NOMO-1 treated with DMSO at 0.1 percent for 48 hours (cell line): ENCODE measurements around the gene NUP155.
A peak's percentile ranks its signal among the peaks of the same experiment; 100 is the strongest.
"Not testable (repeated sequence)": the region's sequence is repeated elsewhere in the genome, so short reads cannot be mapped to it uniquely, and the experiment has no call there.

Source experiments
- DNase-seq: peaks from one replicate; lab custom pipeline; 2025; ENCODE audit not compliant: unreplicated experiment; lab: John Stamatoyannopoulos, UW

The NUP155 gene

DNA sequence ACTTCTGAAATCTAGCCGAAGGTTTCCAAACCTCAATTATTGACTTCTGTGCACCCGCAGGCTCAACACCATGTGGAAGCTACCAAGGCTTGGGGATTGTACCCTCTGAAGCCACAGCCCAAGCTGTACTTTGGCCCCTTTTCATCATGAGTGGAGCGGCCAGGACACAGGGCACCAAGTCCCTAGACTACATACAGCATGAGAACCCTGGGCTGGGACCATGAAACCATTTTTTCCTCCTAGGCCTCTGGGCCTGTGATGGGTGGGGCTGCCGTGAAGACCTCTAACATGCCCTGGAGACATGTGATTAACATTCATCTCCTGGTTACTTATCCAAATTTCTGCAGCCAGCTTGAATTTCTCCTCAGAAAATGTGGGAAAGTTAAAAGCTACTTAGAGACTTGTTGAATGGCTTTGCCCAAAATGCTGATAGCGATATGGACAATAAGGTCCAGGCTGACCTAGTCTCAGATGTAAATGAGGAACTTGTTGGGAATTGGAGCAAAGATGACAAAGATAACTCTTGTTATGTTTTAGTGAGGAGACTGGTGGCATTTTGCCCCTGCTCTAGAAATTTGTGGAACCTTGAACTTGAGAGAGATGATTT lies 87.6 kb downstream of the NUP155 start:
- no peak for DNase-seq

DNA sequence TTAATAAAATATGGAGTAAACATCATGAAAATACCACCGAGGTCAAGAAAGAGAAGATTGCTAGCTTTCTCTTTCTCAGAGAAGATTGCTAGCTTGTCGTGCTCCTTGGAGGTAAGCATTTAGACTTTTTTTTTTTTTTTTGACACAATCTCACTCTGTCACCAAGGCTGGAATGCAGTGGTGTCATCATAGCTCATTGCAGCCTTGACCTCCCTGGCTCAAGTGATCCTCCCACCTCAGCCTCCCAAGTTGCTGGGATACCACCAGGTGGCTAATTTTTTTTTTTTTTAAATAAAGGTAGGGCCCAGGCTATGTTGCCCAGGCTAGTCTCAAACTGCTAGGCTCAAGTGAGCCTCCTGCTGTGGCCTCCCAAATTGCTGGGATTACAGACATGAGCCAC lies 95.4 kb downstream of the NUP155 start:
- DNase-seq, result no peak

DNA sequence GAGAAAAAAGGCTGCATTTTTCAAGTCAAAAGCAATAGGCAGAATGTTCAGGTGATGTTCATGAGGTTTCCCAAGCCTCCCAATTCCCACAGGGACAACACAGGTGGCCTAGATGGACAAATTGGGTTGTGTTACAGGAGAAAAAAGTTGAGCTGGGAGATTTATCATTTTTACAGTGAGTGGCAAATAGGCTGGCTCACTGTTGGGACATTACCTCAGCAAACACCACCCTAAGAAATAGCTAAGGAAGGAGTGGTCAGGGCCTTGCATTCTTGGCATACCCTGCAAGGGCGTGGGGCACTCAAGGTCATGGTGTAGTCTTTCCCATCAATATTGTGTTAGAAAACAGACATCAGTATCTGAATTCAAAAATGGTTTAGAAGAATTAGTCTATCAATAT lies 98.4 kb downstream of the NUP155 start:
- DNase-seq, result no peak

DNA sequence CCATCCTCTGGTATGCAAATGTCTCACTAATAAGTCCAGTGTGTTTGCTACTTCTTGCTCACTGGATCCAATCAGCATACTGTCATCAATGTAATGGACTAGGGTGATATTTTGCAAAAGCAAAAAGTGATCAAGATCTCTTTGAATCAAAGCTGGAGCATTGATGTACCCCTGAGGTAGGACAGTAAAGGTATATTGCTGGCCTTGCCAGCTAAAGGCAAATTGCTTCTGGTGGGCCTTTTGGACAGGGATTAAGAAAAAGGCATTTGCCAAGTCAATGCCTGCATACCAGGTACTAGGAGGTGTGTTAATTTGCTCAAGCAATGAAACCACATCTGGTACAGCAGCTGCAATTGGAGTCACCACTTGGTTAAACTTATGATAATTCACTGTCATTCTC lies 102.8 kb downstream of the NUP155 start:
- not testable (repeated sequence) for DNase-seq

DNA sequence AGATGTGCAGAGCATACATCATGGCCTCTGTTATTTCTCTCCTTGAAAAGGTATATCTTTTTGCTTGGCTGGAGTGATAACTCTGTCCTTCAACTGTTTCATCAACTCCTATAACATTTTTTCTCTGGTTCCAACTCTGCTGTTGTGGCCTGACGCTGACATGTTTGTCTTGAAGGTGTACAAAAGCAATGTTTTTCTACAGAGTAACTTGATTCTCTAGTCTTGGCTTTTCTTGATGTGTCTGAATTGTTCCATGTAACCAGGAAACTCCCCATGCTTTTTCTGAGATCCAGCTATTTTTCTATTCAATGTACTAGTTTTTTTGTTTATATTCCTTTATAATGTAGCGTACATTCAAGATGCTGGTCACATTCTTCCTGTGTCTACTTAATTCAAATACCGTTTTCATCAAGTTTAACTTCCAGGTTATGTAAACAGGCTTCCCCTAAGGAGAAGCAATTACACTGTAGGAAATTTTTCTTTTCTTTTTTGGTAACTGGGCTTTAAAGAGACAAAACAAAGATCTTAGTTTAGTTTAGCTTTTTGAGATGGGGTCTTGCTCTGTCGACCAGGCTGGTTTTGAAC lies 115.0 kb downstream of the NUP155 start:
- DNase-seq, result no peak

DNA sequence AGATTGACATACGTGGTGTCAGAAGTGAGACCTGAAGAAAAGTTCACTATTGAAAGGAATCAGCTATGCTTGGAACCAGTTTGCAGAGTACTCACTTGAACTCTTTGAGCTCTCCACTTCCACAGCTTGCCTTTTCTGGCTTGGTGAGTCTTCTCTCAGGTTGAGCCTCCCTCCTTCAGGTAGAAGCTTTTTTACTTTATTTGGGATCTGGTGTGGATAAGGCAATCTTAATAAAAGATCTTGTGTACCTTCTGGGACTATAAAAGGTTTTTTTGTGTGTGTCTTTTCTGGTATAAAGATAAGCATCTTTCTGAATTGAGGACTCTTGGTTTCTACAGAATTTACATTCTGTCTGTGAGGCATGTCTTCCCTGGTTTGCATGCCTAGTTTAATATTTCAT lies 116.3 kb downstream of the NUP155 start:
- DNase-seq, result no peak

DNA sequence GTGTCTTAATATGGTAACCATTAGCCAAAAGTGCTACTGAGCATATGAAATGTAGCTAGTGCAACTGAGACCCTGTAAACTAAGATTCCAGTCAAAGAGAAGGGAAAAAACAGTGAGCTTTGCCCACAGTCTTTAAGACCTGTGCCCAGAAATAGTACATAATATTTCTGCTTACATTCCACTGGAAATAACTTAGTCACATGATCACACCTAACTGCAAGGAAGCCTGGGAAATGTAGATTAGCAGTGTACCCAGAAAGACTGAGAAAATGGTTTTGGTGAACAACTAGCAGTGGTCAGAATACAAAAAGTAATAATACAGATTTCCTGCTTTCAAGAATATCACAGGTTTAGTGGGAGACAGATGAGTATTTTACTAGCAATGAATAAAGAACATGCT lies 119.2 kb downstream of the NUP155 start:
- no peak for DNase-seq

DNA sequence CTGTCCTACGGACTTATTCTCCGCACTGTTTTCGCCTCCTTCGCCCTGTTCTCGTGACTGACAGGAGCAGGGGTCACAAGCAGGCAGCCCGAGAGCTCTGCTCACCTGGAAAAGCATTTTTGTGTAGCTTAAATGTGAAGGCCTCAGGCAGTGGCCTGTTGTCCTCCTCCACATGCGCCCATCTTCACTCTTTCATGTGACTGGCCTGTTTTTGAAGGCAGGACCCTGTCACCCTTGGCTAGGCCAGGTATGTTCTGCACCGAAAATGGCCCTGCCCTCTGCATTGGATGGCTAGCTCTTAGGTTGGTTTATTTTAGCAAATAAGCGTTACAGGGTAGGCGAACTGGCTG lies 121.1 kb downstream of the NUP155 start:
- no peak for DNase-seq

DNA sequence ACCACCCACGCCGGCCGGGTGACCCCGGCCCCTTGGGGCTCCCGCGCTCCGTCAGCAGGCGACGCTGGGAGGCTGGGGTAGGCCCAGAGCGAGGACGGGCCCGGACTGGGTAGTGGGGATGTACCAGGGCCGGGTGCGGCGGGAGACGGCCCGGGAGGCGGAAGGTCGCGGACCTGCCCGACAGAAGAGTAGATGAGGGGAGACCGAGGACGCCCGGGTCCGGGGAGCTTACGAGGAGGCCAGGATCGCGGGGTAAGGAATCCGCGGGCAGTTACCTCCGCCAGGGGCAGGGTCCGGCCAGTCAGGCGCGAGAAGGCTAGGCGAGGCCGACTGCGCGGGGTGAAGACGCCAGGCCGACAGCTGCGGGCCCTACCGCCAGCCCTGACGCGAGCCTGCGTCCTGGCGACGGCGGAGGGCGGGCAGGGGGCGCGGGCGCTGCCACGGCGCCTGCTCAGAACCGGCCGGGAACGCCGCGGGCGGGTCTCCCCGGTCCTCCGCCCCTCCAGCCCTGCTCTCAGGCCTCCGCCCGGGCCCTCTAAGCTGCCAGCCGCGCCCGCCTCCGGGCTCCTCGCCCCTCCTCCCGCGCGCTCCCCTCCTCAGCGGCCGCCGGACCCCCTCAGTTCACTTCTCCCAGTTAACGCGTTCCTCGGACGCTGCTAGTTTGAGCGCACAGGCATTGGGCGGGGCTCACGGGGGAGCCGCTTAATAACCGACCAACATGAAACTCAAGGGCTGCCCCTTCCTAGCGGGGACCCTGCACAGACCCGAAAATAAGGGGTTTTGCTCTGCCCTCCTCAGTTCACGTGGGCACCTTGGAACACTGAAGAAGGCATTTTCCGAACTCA lies 121.7 kb downstream of the NUP155 start, which contains the start of gene CPLANE1:
Gene CPLANE1 (minus strand): TSS at position 407 of the 845 bp plus-strand sequence. CDS start 1,678 bp downstream, outside the sequence.
- DNase-seq, result peak; percentile 80

DNA sequence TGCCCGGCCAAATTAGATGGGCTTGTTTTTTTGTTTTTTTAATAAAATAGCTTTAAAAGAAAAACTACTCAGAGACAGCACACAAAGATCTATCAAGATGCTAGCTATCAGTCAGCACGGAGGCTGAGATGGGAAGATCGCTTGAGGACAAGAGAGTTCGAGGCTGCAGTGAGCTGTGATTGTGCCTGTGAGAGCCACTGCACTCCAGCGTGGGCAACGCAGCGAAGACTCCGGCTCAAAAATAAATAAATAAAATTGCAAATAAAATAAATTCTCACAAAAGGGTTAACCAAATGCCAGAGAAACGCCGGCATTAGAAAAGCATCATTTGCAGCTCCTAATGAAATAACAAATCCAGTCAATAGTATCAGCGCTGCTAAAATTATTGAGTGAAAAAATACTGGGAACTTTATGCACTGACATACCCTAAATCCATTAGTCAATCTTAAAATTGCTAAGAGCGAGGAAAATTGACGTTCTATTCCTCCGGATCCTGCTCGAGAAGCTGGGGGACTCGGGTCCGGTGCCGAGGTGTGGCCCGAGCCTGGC lies 122.4 kb downstream of the NUP155 start:
- DNase-seq, result peak; percentile 44

DNA sequence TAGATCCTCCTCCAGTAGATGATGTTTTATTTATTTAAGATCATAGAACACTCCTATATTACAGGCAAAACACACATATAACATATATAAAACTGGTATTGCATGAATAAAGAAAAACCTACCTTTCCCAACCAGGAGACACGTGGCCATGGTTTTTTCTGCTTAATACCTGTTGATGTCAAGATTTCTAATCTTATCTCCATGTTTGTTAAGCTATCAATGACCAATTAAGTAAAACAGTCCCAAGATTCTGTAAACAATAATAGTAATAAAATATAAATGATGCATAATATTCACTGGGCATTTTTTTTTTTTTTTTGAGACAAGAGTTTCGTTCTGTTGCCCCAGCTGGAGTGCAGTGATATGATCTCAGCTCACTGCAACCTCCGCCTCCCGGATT lies 123.4 kb downstream of the NUP155 start:
- DNase-seq, result no peak

DNA sequence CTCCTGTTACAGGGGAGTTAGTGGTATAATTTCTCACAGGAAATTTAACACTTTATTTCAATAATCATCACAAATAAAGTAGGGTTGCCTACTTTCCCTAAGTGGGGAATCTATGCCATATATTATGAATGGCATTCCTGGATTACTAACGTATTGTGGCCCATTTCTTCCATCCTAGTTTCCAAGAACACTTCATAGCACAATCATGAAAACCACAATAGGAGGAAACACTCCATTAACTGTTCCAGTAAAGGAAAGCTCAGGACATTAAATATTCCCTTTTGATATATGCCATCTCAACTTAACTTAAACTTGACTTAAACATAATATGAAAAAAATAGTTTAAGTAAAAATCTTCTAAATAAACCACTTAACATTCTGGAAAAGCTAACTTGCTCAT lies 123.9 kb downstream of the NUP155 start:
- no peak for DNase-seq
